Brain pericyte (primary cell): ENCODE measurements around the gene PRRT3.
"Not testable (repeated sequence)": the region's sequence is repeated elsewhere in the genome, so short reads cannot be mapped to it uniquely, and the experiment has no call there.

Source experiments
- DNase-seq: peaks from one replicate; pipeline ENCODE4 v3.0.0-alpha.2; 2012; ENCODE audit warnings: low read depth, low spot score

PRRT3 gene

GRCh38 chr3:9947025-9947995 is 4.9 kb downstream of the PRRT3 start:
- DNase-seq, result no peak

GRCh38 chr3:9946112-9947024 is 5.8 kb downstream of the PRRT3 start:
- DNase-seq, result peak; percentile 77

GRCh38 chr3:9945358-9945757 is 6.8 kb downstream of the PRRT3 start:
- no peak for DNase-seq

- DNase-seq, result no peak
Measured at GRCh38 chr3:9944271-9944670, 7.9 kb downstream of the PRRT3 start.

- DNase-seq, result no peak
Measured at GRCh38 chr3:9942934-9943690, 9.1 kb downstream of the PRRT3 start.

GRCh38 chr3:9942164-9942563 is 10.0 kb downstream of the PRRT3 start:
- no peak for DNase-seq

GRCh38 chr3:9940746-9941145 is 11.5 kb downstream of the PRRT3 start:
- no peak for DNase-seq

- DNase-seq, result not testable (repeated sequence)
Measured at GRCh38 chr3:9939906-9940305, 12.3 kb downstream of the PRRT3 start.

GRCh38 chr3:9938966-9939365 is 13.2 kb downstream of the PRRT3 start:
- DNase-seq, result no peak

GRCh38 chr3:9937486-9938238 is 14.5 kb downstream of the PRRT3 start:
- no peak for DNase-seq

GRCh38 chr3:9935966-9936510 is 16.2 kb downstream of the PRRT3 start:
- no peak for DNase-seq

GRCh38 chr3:9934993-9935392 is 17.2 kb downstream of the PRRT3 start:
- DNase-seq, result no peak

GRCh38 chr3:9934235-9934621 is 18.0 kb downstream of the PRRT3 start:
- no peak for DNase-seq

- peak; percentile 88 for DNase-seq
Measured at GRCh38 chr3:9933561-9934234, 18.5 kb downstream of the PRRT3 start, which contains the start of gene CRELD1. Gene CRELD1 (plus strand): TSS chr3:9933834. CDS start chr3:9934439, 605 bp downstream.

GRCh38 chr3:9932843-9933560 is 19.2 kb downstream of the PRRT3 start:
- DNase-seq, result no peak

- DNase-seq, result no peak
Measured at GRCh38 chr3:9932535-9932842, 19.7 kb downstream of the PRRT3 start.

GRCh38 chr3:9930804-9931418 is 21.3 kb downstream of the PRRT3 start:
- no peak for DNase-seq

GRCh38 chr3:9928158-9928557 is 24.1 kb downstream of the PRRT3 start:
- no peak for DNase-seq
